ENCODE data around the gene SYVN1. TPM values are rescaled to one million over a fixed set of nuclear protein-coding genes. Genes with fewer than 3 reads are reported as not detected.

SYVN1 gene
- total and polyA plus RNA-seq, 5 donors: 17.4 to 40.7 (median 32.2) TPM

- peak overlapping the region; percentile 38 for H3K27ac ChIP-seq (ENCODE audit: low read length)
- no peak for ATAC-seq
- intact Hi-C loops (cut with DNase I): loop anchor here in 2 of 4 donors (5.0 to 10.0 kb wide), 2 partner anchors 37 to 70 kb away; partner anchors contain the start of gene ARL2 (in 1 of the 2)
- DNase-seq: peak in 2 of 3 donors; percentile 14 to 37
- H3K4me1 ChIP-seq (ENCODE audit: control insufficient read depth, insufficient read depth, low read length): peaks cover 2% of the 10 kb centered on the region
- H3K9me3 ChIP-seq (ENCODE audit: control insufficient read depth, low read length): no peaks in the 10 kb centered on the region
- WGBS: 45% methylated on average over 23 of the region's 23 CpGs
- peak overlapping the region; percentile 88 for H3K4me3 ChIP-seq (ENCODE audit: low read length)
- H3K27me3 ChIP-seq (ENCODE audit: control insufficient read depth, insufficient read depth): no peaks in the 10 kb centered on the region
Measured at GRCh38 chr11:65084598-65085375, 49.5 kb downstream of the SYVN1 start.

- Histone ChIP-seq H3K27me3 (ENCODE audit: control insufficient read depth, insufficient read depth) (no peaks in the 10 kb centered on the region), H3K4me1 (ENCODE audit: control insufficient read depth, insufficient read depth, low read length) (peaks cover 2% of the 10 kb centered on the region), H3K9me3 (ENCODE audit: control insufficient read depth, low read length) (no peaks in the 10 kb centered on the region), H3K4me3 (ENCODE audit: low read length) (peak within 1 kb of the TSS; percentile 88), H3K27ac (ENCODE audit: low read length) (peak within 1 kb of the TSS; percentile 81)
- peak; percentile 95 to 98 (median 98) for DNase-seq
- peak; percentile 95 to 97 for ATAC-seq
- intact Hi-C loops (cut with DNase I): loop anchor here in 2 of 4 donors (5.0 to 10.0 kb wide), 2 partner anchors 37 to 69 kb away; partner anchors contain the start of gene ARL2 (in 1 of the 2)
- WGBS: under 1% methylated on average over 79 of the region's 79 CpGs
Measured at GRCh38 chr11:65083834-65084597, 50.3 kb downstream of the SYVN1 start, which contains the start of the genes CDCA5 and ZFPL1. TSS of gene CDCA5 (minus strand) at chr11:65084040. CDS start at chr11:65083978, 62 bp downstream. TSS of gene ZFPL1 (plus strand) at chr11:65084222. CDS start at chr11:65084699, 477 bp downstream.

GRCh38 chr11:65083134-65083833, 51.0 kb downstream of the SYVN1 start:
- ATAC-seq: no peak
- no peak overlapping the region for H3K27ac ChIP-seq (ENCODE audit: low read length)
- intact Hi-C loops (cut with DNase I): loop anchor here in 2 of 4 donors (5.0 to 10.0 kb wide), 2 partner anchors 36 to 68 kb away; partner anchors contain the start of gene ARL2 (in 1 of the 2)

DNA sequence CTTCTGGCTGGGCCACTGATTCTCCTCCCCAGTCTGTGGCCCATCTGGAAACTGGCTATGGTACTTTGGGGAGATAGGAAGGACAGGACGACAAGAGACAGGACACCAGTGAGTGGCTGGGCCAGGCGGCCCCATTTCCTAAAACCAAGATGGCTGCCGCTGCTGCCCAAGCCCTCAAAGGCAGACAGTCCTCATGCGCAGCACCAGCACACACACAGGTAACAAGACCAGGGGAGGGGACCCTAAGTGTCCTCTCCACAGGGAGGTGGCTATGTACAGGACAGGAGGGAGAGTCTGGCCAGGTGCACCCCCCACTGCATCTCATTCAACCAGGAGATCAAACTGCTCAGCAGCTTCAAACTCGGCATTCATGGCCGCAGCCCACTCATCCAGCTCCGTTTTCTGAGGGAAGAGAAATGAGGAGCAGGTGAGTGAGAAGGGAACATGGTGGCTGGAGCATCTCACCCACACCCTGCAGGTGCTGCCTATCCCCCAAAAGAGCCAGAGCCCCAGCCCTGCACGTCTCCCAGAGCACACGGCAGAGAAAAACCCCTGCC, 55.5 kb downstream of the SYVN1 start:
- intact Hi-C loops (cut with DNase I): no loop called here
- Histone ChIP-seq H3K9me3 (ENCODE audit: control insufficient read depth, low read length) (no peaks in the 10 kb centered on the region), H3K4me3 (ENCODE audit: low read length) (no peak overlapping the region), H3K27ac (ENCODE audit: low read length) (no peak overlapping the region), H3K4me1 (ENCODE audit: control insufficient read depth, insufficient read depth, low read length) (no peaks in the 10 kb centered on the region), H3K27me3 (ENCODE audit: control insufficient read depth, insufficient read depth) (no peaks in the 10 kb centered on the region)
- ATAC-seq (no peak), DNase-seq (peak in 1 of 3 donors; percentile 26)
- WGBS: 90% methylated on average over 9 of the region's 9 CpGs

More at GRCh38 chr11:65083134-65083833, 51.0 kb downstream of the SYVN1 start:
- Histone ChIP-seq H3K9me3 (ENCODE audit: control insufficient read depth, low read length) (no peaks in the 10 kb centered on the region), H3K4me3 (ENCODE audit: low read length) (peak overlapping the region; percentile 88), H3K27me3 (ENCODE audit: control insufficient read depth, insufficient read depth) (no peaks in the 10 kb centered on the region), H3K4me1 (ENCODE audit: control insufficient read depth, insufficient read depth, low read length) (peaks cover 2% of the 10 kb centered on the region)
- 3% methylated on average over 13 of the region's 13 CpGs for WGBS
- peak in 1 of 3 donors; percentile 37 for DNase-seq

- Histone ChIP-seq H3K27me3 (ENCODE audit: control insufficient read depth, insufficient read depth) (no peaks in the 10 kb centered on the region), H3K9me3 (ENCODE audit: control insufficient read depth, low read length) (no peaks in the 10 kb centered on the region), H3K4me1 (ENCODE audit: control insufficient read depth, insufficient read depth, low read length) (no peaks in the 10 kb centered on the region), H3K4me3 (ENCODE audit: low read length) (no peak overlapping the region), H3K27ac (ENCODE audit: low read length) (no peak overlapping the region)
- 62% methylated on average over 3 of the region's 3 CpGs for WGBS
- ATAC-seq (no peak), DNase-seq (peak in 1 of 3 donors; percentile 40)
- intact Hi-C loops (cut with DNase I): no loop called here
Measured at GRCh38 chr11:65078151-65078550, 56.2 kb downstream of the SYVN1 start.

GRCh38 chr11:65077451-65077850, 56.9 kb downstream of the SYVN1 start:
- H3K4me1 ChIP-seq (ENCODE audit: control insufficient read depth, insufficient read depth, low read length): no peaks in the 10 kb centered on the region
- intact Hi-C loops (cut with DNase I): no loop called here
- no peak for ATAC-seq
- H3K9me3 ChIP-seq (ENCODE audit: control insufficient read depth, low read length): no peaks in the 10 kb centered on the region
- H3K4me3 ChIP-seq (ENCODE audit: low read length): no peak overlapping the region
- H3K27ac ChIP-seq (ENCODE audit: low read length): no peak overlapping the region
- DNase-seq: peak in 1 of 3 donors; percentile 3
- no peaks in the 10 kb centered on the region for H3K27me3 ChIP-seq (ENCODE audit: control insufficient read depth, insufficient read depth)
- 76% methylated on average over 4 of the region's 4 CpGs for WGBS

Small RNAs within 50 kb of the gene (microRNA-seq; reads per million reads assigned to microRNA genes)
- 0 reads per million in 2 donors for gene MIR6751

Other genes starting within 250 kb of the SYVN1 start
- 10 to 100 TPM; 13.3 to 17.9 (median 15.3) TPM for gene ATG2A, start 217.3 kb downstream of the SYVN1 start, total RNA-seq
- 13.6 TPM for gene ATG2A, start 217.3 kb downstream of the SYVN1 start, polyA plus RNA-seq
- gene PPP2R5B, start 209.8 kb downstream of the SYVN1 start, total RNA-seq: 10 to 100 TPM; 21.7 to 28.0 (median 24.6) TPM
- 28.9 TPM for gene PPP2R5B, start 209.8 kb downstream of the SYVN1 start, polyA plus RNA-seq
- gene GPHA2, start 198.6 kb downstream of the SYVN1 start, total RNA-seq: not detected
- not detected for gene GPHA2, start 198.6 kb downstream of the SYVN1 start, polyA plus RNA-seq
- not detected for gene MAJIN, start 162.4 kb downstream of the SYVN1 start, total RNA-seq
- not detected for gene MAJIN, start 162.4 kb downstream of the SYVN1 start, polyA plus RNA-seq
- 1 to 10 TPM; 1.4 to 3.5 (median 1.7) TPM for gene BATF2, start 137.5 kb downstream of the SYVN1 start, total RNA-seq
- gene BATF2, start 137.5 kb downstream of the SYVN1 start, polyA plus RNA-seq: 1.3 TPM
- gene ARL2, start 120.4 kb downstream of the SYVN1 start, total RNA-seq: 100 to 1,000 TPM; 117 to 144 (median 130) TPM
- gene ARL2, start 120.4 kb downstream of the SYVN1 start, polyA plus RNA-seq: 179 TPM
- gene SNX15, start 107.1 kb downstream of the SYVN1 start, total RNA-seq: 10 to 100 TPM; 14.3 to 25.2 (median 19.9) TPM
- 16.7 TPM for gene SNX15, start 107.1 kb downstream of the SYVN1 start, polyA plus RNA-seq
- gene SAC3D1, start 93.3 kb downstream of the SYVN1 start, total RNA-seq: 1 to 10 TPM; 4.2 to 7.7 (median 6.4) TPM
- gene SAC3D1, start 93.3 kb downstream of the SYVN1 start, polyA plus RNA-seq: 6.4 TPM
- 1 to 10 TPM; 8.1 to 9.8 (median 8.8) TPM for gene NAALADL1, start 76.0 kb downstream of the SYVN1 start, total RNA-seq
- 7.1 TPM for gene NAALADL1, start 76.0 kb downstream of the SYVN1 start, polyA plus RNA-seq
- 1 to 10 TPM in 2 of 4 donors, under 1 TPM in 2; 0.22 to 1.6 (median 1.3) TPM for gene CDCA5, start 50.5 kb downstream of the SYVN1 start, total RNA-seq
- 0.50 TPM for gene CDCA5, start 50.5 kb downstream of the SYVN1 start, polyA plus RNA-seq
- gene ZFPL1, start 50.3 kb downstream of the SYVN1 start, total RNA-seq: 10 to 100 TPM; 25.6 to 27.3 (median 26.3) TPM
- 32.6 TPM for gene ZFPL1, start 50.3 kb downstream of the SYVN1 start, polyA plus RNA-seq
- gene VPS51, start 38.3 kb downstream of the SYVN1 start, total RNA-seq: 10 to 100 TPM; 68.0 to 80.9 (median 79.1) TPM
- 67.1 TPM for gene VPS51, start 38.3 kb downstream of the SYVN1 start, polyA plus RNA-seq
- 10 to 100 TPM; 45.7 to 91.5 (median 52.3) TPM for gene TM7SF2, start 22.6 kb downstream of the SYVN1 start, total RNA-seq
- 63.5 TPM for gene TM7SF2, start 22.6 kb downstream of the SYVN1 start, polyA plus RNA-seq
- 1 to 10 TPM; 6.4 to 9.2 (median 7.8) TPM for gene ZNHIT2, start 16.8 kb downstream of the SYVN1 start, total RNA-seq
- gene ZNHIT2, start 16.8 kb downstream of the SYVN1 start, polyA plus RNA-seq: 11.6 TPM
- gene FAU, start 12.4 kb downstream of the SYVN1 start, total RNA-seq: 100 to 1,000 TPM; 658 to 797 (median 721) TPM
- gene FAU, start 12.4 kb downstream of the SYVN1 start, polyA plus RNA-seq: 686 TPM
- 10 to 100 TPM; 31.1 to 37.7 (median 34.1) TPM for gene MRPL49, start 12.2 kb downstream of the SYVN1 start, total RNA-seq
- 24.8 TPM for gene MRPL49, start 12.2 kb downstream of the SYVN1 start, polyA plus RNA-seq
- gene SPDYC, start 35.7 kb upstream of the SYVN1 start, total RNA-seq: not detected
- gene SPDYC, start 35.7 kb upstream of the SYVN1 start, polyA plus RNA-seq: not detected
- 100 to 1,000 TPM in 2 of 4 donors, 10 to 100 TPM in 2; 95.7 to 102 (median 98.8) TPM for gene CAPN1, start 47.4 kb upstream of the SYVN1 start, total RNA-seq
- gene CAPN1, start 47.4 kb upstream of the SYVN1 start, polyA plus RNA-seq: 74.4 TPM
- gene POLA2, start 127.4 kb upstream of the SYVN1 start, total RNA-seq: 10 to 100 TPM in 1 of 4 donors, 1 to 10 TPM in 3; 5.8 to 13.1 (median 7.5) TPM
- gene POLA2, start 127.4 kb upstream of the SYVN1 start, polyA plus RNA-seq: 5.7 TPM
- 10 to 100 TPM in 2 of 4 donors, 1 to 10 TPM in 2; 9.1 to 21.2 (median 10.7) TPM for gene CDC42EP2, start 180.3 kb upstream of the SYVN1 start, total RNA-seq
- 12.2 TPM for gene CDC42EP2, start 180.3 kb upstream of the SYVN1 start, polyA plus RNA-seq
- gene DPF2, start 199.3 kb upstream of the SYVN1 start, total RNA-seq: 10 to 100 TPM; 51.9 to 61.6 (median 59.7) TPM
- 33.2 TPM for gene DPF2, start 199.3 kb upstream of the SYVN1 start, polyA plus RNA-seq
- under 1 TPM in 3 of 4 donors, not detected in 1; 0.14 to 0.23 (median 0.15) TPM for gene TIGD3, start 220.2 kb upstream of the SYVN1 start, total RNA-seq
- gene TIGD3, start 220.2 kb upstream of the SYVN1 start, polyA plus RNA-seq: 0.20 TPM
- gene SLC25A45, start 248.1 kb upstream of the SYVN1 start, total RNA-seq: 1 to 10 TPM; 6.1 to 7.7 (median 7.4) TPM
- gene SLC25A45, start 248.1 kb upstream of the SYVN1 start, polyA plus RNA-seq: 5.5 TPM

Measured in right cardiac atrium (tissue), 5 donors.